GM12874 (cell line): ENCODE data around the gene CCDC78.
A peak's percentile ranks its signal among the peaks of the same experiment; 100 is the strongest.

Experiments
- CTCF ChIP-seq: IDR thresholded peaks from 2 replicates; pipeline ENCODE4 v1.5.1; 2011; ENCODE audit warnings: low read depth, mild to moderate bottlenecking, control low read depth, low read length, moderate library complexity; ENCODE audit not compliant: insufficient read depth

The CCDC78 gene

GRCh38 chr16:712740-713250 is 13.4 kb downstream of the CCDC78 start:
- TF ChIP-seq CTCF = peak; percentile 38; the same call in 1 of the 2 replicates

GRCh38 chr16:711548-712320 is 14.5 kb downstream of the CCDC78 start:
- peak; percentile 99 for TF ChIP-seq CTCF

GRCh38 chr16:711084-711483 is 15.2 kb downstream of the CCDC78 start:
- TF ChIP-seq CTCF = no peak

- TF ChIP-seq CTCF = no peak
Measured at GRCh38 chr16:710500-711075, 15.7 kb downstream of the CCDC78 start.

GRCh38 chr16:709566-710499 is 16.4 kb downstream of the CCDC78 start:
- TF ChIP-seq CTCF = no peak

GRCh38 chr16:708959-709358 is 17.3 kb downstream of the CCDC78 start:
- no peak for TF ChIP-seq CTCF

GRCh38 chr16:708019-708418 is 18.2 kb downstream of the CCDC78 start:
- no peak for TF ChIP-seq CTCF
